ENCODE measurements around the gene PRR12.

DNA sequence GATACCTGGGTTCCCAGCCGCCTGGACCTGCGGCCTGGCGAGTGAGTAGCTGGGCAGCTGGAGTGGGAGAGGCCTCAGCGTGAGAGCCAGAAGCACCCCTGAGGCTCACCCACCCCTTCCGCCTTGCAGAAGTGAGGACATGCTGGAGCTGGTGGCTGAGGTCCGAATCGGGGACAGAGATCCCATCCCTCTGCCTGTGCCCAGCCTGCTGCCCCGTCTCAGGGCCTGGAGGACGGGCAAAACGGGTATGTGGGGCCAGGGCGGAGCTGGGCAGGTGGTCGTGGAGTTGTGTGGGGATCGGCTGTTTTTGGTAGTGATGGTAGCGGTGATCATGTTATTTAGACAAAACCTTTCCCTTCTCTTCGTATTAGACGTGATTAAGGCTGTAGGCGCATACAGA lies 55.6 kb downstream of the PRR12 start:
- TF ChIP-seq CTCF (IDR thresholded peaks at IDR 0.05) (no peak), POLR2A (IDR thresholded peaks at IDR 0.05) (no peak)
